T-helper 17 cell (primary cell): ENCODE data around the gene PCDH9. TPM values are rescaled to one million over a fixed set of nuclear protein-coding genes. Genes with fewer than 3 reads are reported as not detected.

ENCODE experiments used
- ATAC-seq: fragments of 150-1000 bp; cut with Tn5 transposase; 2 replicates; pipeline ENCODE4 v1.10.0; 2021; ENCODE audit warnings: mild to moderate bottlenecking, moderate library complexity
- DNase-seq, 3 donors: peaks; one replicate each; pipeline versions ENCODE4 v3.0.0 to v3.0.0-alpha.2; 2020 to 2021
- H3K9me3 ChIP-seq: one replicate; pipeline ENCODE4 v1.7.0; 2013; ENCODE audit warnings: low read length, mild to moderate bottlenecking; ENCODE audit not compliant: control insufficient read depth, poor library complexity, severe bottlenecking
- H3K27ac Mint-ChIP-seq: one replicate; pipeline ENCODE4 v1.8.0; 2022; ENCODE audit warnings: mild to moderate bottlenecking, moderate library complexity, mixed read lengths
- H3K27me3 Mint-ChIP-seq: one replicate; pipeline ENCODE4 v1.8.0; 2022; ENCODE audit warnings: mixed read lengths
- H3K36me3 Mint-ChIP-seq: one replicate; pipeline ENCODE4 v1.8.0; 2022; ENCODE audit warnings: low read depth, mixed read lengths
- H3K4me1 Mint-ChIP-seq: one replicate; pipeline ENCODE4 v1.8.0; 2022; ENCODE audit warnings: mild to moderate bottlenecking, mixed read lengths
- H3K4me3 Mint-ChIP-seq: one replicate; pipeline ENCODE4 v1.8.0; 2022; ENCODE audit warnings: mild to moderate bottlenecking, moderate library complexity, mixed read lengths
- total RNA-seq, 4 donors: library from RNA in 2 of 4; stranded (reverse) in 2 of 4; gene quantifications; one replicate each; pipeline ENCODE4 v1.2.3 and lab custom pipeline; 2022 to 2026

Gene PCDH9
- total RNA-seq, 2 donors from 2014 or later = 0.50 to 0.67 TPM

- H3K9me3 ChIP-seq = no peaks in the 10 kb centered on the region
These were observed 158.1 kb downstream of the PCDH9 start for GRCh38 chr13:67071918-67072598.

GRCh38 chr13:67070306-67070705, 159.8 kb downstream of the PCDH9 start:
- H3K9me3 ChIP-seq = no peaks in the 10 kb centered on the region
- no peak for ATAC-seq
- DNase-seq = no peak
- no peaks in the 10 kb centered on the region for H3K4me1 Mint-ChIP-seq
- H3K27ac Mint-ChIP-seq = no peak overlapping the region
- no peaks in the 10 kb centered on the region for H3K36me3 Mint-ChIP-seq
- no peak overlapping the region for H3K4me3 Mint-ChIP-seq
- H3K27me3 Mint-ChIP-seq = no peaks in the 10 kb centered on the region

More at GRCh38 chr13:67071918-67072598, 158.1 kb downstream of the PCDH9 start:
- Mint-ChIP-seq H3K27me3 (no peaks in the 10 kb centered on the region), H3K4me1 (no peaks in the 10 kb centered on the region), H3K36me3 (no peaks in the 10 kb centered on the region), H3K4me3 (no peak overlapping the region), H3K27ac (no peak overlapping the region)
- no peak for DNase-seq
- ATAC-seq = no peak

GRCh38 chr13:67069117-67069767, 160.9 kb downstream of the PCDH9 start:
- ATAC-seq (no peak), DNase-seq (no peak)
- H3K27ac Mint-ChIP-seq = no peak overlapping the region
- H3K4me3 Mint-ChIP-seq = no peak overlapping the region
- H3K9me3 ChIP-seq = no peaks in the 10 kb centered on the region
- no peaks in the 10 kb centered on the region for H3K27me3 Mint-ChIP-seq
- no peaks in the 10 kb centered on the region for H3K4me1 Mint-ChIP-seq
- no peaks in the 10 kb centered on the region for H3K36me3 Mint-ChIP-seq

GRCh38 chr13:67064920-67065319, 165.2 kb downstream of the PCDH9 start:
- no peak for ATAC-seq
- Mint-ChIP-seq H3K27ac (no peak overlapping the region), H3K27me3 (no peaks in the 10 kb centered on the region), H3K36me3 (no peaks in the 10 kb centered on the region), H3K4me3 (no peak overlapping the region), H3K4me1 (no peaks in the 10 kb centered on the region)
- H3K9me3 ChIP-seq = no peaks in the 10 kb centered on the region
- no peak for DNase-seq

- no peaks in the 10 kb centered on the region for H3K27me3 Mint-ChIP-seq
These were observed 167.1 kb downstream of the PCDH9 start for GRCh38 chr13:67063036-67063435.

GRCh38 chr13:67062160-67062559, 168.0 kb downstream of the PCDH9 start:
- H3K9me3 ChIP-seq = no peaks in the 10 kb centered on the region
- H3K27ac Mint-ChIP-seq = no peak overlapping the region
- no peaks in the 10 kb centered on the region for H3K4me1 Mint-ChIP-seq
- H3K27me3 Mint-ChIP-seq = no peaks in the 10 kb centered on the region
- ATAC-seq (no peak), DNase-seq (no peak)
- H3K4me3 Mint-ChIP-seq = no peak overlapping the region
- no peaks in the 10 kb centered on the region for H3K36me3 Mint-ChIP-seq

More at GRCh38 chr13:67063036-67063435, 167.1 kb downstream of the PCDH9 start:
- ATAC-seq (no peak), DNase-seq (no peak)
- Mint-ChIP-seq H3K36me3 (no peaks in the 10 kb centered on the region), H3K4me3 (no peak overlapping the region), H3K4me1 (no peaks in the 10 kb centered on the region), H3K27ac (no peak overlapping the region)
- no peaks in the 10 kb centered on the region for H3K9me3 ChIP-seq

- no peak overlapping the region for H3K27ac Mint-ChIP-seq
- H3K27me3 Mint-ChIP-seq = no peaks in the 10 kb centered on the region
- no peaks in the 10 kb centered on the region for H3K36me3 Mint-ChIP-seq
- DNase-seq = no peak
- ATAC-seq = no peak
- no peaks in the 10 kb centered on the region for H3K9me3 ChIP-seq
- no peak overlapping the region for H3K4me3 Mint-ChIP-seq
- no peaks in the 10 kb centered on the region for H3K4me1 Mint-ChIP-seq
These were observed 168.4 kb downstream of the PCDH9 start for GRCh38 chr13:67061750-67062149.

- Mint-ChIP-seq H3K4me1 (no peaks in the 10 kb centered on the region), H3K36me3 (no peaks in the 10 kb centered on the region), H3K4me3 (no peak overlapping the region), H3K27me3 (no peaks in the 10 kb centered on the region), H3K27ac (no peak overlapping the region)
- H3K9me3 ChIP-seq = no peaks in the 10 kb centered on the region
- DNase-seq (no peak), ATAC-seq (no peak)
These were observed 177.3 kb downstream of the PCDH9 start for GRCh38 chr13:67052550-67053490.

GRCh38 chr13:67049744-67050143, 180.4 kb downstream of the PCDH9 start:
- no peaks in the 10 kb centered on the region for H3K4me1 Mint-ChIP-seq

GRCh38 chr13:67048821-67049150, 181.3 kb downstream of the PCDH9 start:
- H3K4me1 Mint-ChIP-seq = no peaks in the 10 kb centered on the region
- no peaks in the 10 kb centered on the region for H3K27me3 Mint-ChIP-seq

More at GRCh38 chr13:67049744-67050143, 180.4 kb downstream of the PCDH9 start:
- H3K27ac Mint-ChIP-seq = no peak overlapping the region
- H3K36me3 Mint-ChIP-seq = no peaks in the 10 kb centered on the region
- H3K27me3 Mint-ChIP-seq = no peaks in the 10 kb centered on the region
- no peaks in the 10 kb centered on the region for H3K9me3 ChIP-seq
- ATAC-seq = no peak
- no peak overlapping the region for H3K4me3 Mint-ChIP-seq
- DNase-seq = no peak

GRCh38 chr13:67048084-67048820, 181.9 kb downstream of the PCDH9 start:
- Mint-ChIP-seq H3K36me3 (no peaks in the 10 kb centered on the region), H3K4me1 (no peaks in the 10 kb centered on the region), H3K27ac (no peak overlapping the region), H3K4me3 (no peak overlapping the region), H3K27me3 (no peaks in the 10 kb centered on the region)
- ATAC-seq (no peak), DNase-seq (no peak)
- peaks cover 4% of the 10 kb centered on the region for H3K9me3 ChIP-seq

More at GRCh38 chr13:67048821-67049150, 181.3 kb downstream of the PCDH9 start:
- no peak for ATAC-seq
- peaks cover 4% of the 10 kb centered on the region for H3K9me3 ChIP-seq
- Mint-ChIP-seq H3K36me3 (no peaks in the 10 kb centered on the region), H3K4me3 (no peak overlapping the region), H3K27ac (no peak overlapping the region)
- DNase-seq = no peak

- ATAC-seq = no peak
- no peak for DNase-seq
- no peak overlapping the region for H3K4me3 Mint-ChIP-seq
- H3K9me3 ChIP-seq = peaks cover 4% of the 10 kb centered on the region
- no peaks in the 10 kb centered on the region for H3K4me1 Mint-ChIP-seq
- no peaks in the 10 kb centered on the region for H3K27me3 Mint-ChIP-seq
- H3K27ac Mint-ChIP-seq = no peak overlapping the region
- no peaks in the 10 kb centered on the region for H3K36me3 Mint-ChIP-seq
These were observed 184.8 kb downstream of the PCDH9 start for GRCh38 chr13:67045357-67045756.

- H3K27ac Mint-ChIP-seq = no peak overlapping the region
- no peaks in the 10 kb centered on the region for H3K36me3 Mint-ChIP-seq
- H3K27me3 Mint-ChIP-seq = no peaks in the 10 kb centered on the region
- DNase-seq = no peak
- no peak for ATAC-seq
- no peak overlapping the region for H3K4me3 Mint-ChIP-seq
- H3K9me3 ChIP-seq = peaks cover 4% of the 10 kb centered on the region
- no peaks in the 10 kb centered on the region for H3K4me1 Mint-ChIP-seq
These were observed 186.2 kb downstream of the PCDH9 start for GRCh38 chr13:67043901-67044300.
